ENCODE measurements around the gene GABRB1.

DNA sequence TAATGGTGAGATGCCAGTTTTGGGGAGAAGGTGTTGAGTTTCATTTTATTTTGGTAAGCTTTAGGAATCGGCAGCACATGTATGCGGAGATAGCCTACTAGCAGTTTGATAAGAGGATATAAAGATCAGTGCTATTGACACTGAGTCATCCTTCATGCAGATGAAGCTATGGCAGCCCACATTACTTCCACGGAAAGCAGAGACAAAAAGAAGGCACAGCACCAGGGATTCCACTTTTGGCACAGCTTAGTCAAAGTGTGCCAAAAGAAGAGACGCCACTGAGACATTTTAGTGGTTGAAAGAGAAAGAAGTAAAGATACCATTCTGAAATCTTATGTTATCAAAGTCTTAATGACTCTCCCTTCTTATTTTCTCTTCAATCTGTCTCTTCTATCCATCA is 103.8 kb downstream of the GABRB1 start:
- TF ChIP-seq, protein P1, sequence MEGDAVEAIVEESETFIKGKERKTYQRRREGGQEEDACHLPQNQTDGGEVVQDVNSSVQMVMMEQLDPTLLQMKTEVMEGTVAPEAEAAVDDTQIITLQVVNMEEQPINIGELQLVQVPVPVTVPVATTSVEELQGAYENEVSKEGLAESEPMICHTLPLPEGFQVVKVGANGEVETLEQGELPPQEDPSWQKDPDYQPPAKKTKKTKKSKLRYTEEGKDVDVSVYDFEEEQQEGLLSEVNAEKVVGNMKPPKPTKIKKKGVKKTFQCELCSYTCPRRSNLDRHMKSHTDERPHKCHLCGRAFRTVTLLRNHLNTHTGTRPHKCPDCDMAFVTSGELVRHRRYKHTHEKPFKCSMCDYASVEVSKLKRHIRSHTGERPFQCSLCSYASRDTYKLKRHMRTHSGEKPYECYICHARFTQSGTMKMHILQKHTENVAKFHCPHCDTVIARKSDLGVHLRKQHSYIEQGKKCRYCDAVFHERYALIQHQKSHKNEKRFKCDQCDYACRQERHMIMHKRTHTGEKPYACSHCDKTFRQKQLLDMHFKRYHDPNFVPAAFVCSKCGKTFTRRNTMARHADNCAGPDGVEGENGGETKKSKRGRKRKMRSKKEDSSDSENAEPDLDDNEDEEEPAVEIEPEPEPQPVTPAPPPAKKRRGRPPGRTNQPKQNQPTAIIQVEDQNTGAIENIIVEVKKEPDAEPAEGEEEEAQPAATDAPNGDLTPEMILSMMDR (IDR thresholded peaks at IDR 0.05), result no peak
- no peak for TF ChIP-seq POLR2A (IDR thresholded peaks at IDR 0.05)
- TF ChIP-seq POLR2AphosphoS5 (IDR thresholded peaks at IDR 0.05), result no peak
